Measurements from ENCODE around the gene RIOX2. TPM values are rescaled to one million over a fixed set of nuclear protein-coding genes. Genes with fewer than 3 reads are reported as not detected.
A peak's percentile ranks its signal among the peaks of the same experiment; 100 is the strongest.

Gene RIOX2
- total RNA-seq, 1 experiment from 2014 or later = 73.9 TPM

DNA sequence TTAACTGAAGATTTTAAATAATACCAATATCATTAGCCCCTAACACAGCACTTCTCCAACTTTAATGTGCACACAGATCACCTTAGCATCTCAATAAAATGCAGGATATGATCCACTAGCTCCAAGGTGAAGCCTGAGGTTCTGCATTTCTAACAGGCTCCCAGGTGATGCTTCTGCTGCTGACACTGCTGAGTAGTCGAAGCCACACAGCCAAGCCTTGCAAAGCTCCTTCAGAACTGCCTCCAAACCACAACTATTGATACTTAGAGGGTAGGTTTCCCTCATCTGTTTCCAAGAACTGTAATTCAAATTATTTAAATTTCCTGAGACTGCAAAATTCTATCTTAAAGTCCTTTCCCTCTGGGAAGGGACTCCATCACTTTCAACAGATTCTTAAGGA, 3.9 kb downstream of the RIOX2 start:
- Mint-ChIP-seq H3K4me3 (ENCODE audit: unreplicated experiment) (no peak overlapping the region), H3K27me3 (ENCODE audit: insufficient read depth, unreplicated experiment) (no peaks in the 10 kb centered on the region), H3K9me3 (ENCODE audit: unreplicated experiment) (no peaks in the 10 kb centered on the region), H3K36me3 (ENCODE audit: insufficient read depth, unreplicated experiment) (peaks cover 45% of the 10 kb centered on the region), H3K4me1 (ENCODE audit: insufficient read depth, unreplicated experiment) (peaks cover 25% of the 10 kb centered on the region), H3K27ac (ENCODE audit: low read depth, unreplicated experiment) (no peak overlapping the region)
- intact Hi-C loops (cut with micrococcal nuclease) = no loop called here
- no peak for DNase-seq (ENCODE audit: unreplicated experiment)
- POLR2A ChIA-PET = no interaction called here
- TF ChIP-seq, protein P1, sequence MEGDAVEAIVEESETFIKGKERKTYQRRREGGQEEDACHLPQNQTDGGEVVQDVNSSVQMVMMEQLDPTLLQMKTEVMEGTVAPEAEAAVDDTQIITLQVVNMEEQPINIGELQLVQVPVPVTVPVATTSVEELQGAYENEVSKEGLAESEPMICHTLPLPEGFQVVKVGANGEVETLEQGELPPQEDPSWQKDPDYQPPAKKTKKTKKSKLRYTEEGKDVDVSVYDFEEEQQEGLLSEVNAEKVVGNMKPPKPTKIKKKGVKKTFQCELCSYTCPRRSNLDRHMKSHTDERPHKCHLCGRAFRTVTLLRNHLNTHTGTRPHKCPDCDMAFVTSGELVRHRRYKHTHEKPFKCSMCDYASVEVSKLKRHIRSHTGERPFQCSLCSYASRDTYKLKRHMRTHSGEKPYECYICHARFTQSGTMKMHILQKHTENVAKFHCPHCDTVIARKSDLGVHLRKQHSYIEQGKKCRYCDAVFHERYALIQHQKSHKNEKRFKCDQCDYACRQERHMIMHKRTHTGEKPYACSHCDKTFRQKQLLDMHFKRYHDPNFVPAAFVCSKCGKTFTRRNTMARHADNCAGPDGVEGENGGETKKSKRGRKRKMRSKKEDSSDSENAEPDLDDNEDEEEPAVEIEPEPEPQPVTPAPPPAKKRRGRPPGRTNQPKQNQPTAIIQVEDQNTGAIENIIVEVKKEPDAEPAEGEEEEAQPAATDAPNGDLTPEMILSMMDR (IDR thresholded peaks at IDR 0.05; ENCODE audit: unreplicated experiment) = no peak
- BruUV-seq (replicated peaks) = no TSS peak
- CTCF ChIA-PET = interaction anchor here (0.6 to 4.0 kb wide), 5 partner anchors 54 to 832 kb away, joined by 3 to 40 read pairs (median 4); no protein-coding TSS in a partner anchor

DNA sequence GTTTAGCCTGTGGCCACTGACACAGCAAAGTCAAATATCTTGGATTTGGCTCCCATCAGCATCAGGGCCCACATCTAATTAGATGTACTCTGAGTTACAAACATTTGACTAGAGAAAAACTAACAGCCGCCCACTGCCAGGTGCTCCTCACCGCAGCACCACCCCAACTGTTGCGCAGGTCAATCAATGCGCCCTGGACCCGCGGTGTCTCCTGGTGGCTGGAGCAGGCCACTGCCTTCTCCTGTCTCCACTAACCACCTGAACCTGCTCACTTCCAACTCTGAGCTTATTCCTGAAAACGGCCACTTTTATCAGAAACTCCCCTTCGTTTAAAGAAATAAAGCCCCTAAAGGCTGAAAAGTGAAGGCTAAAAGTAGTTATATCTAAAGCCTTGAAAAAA, 4.3 kb downstream of the RIOX2 start:
- no TSS peak for BruUV-seq (replicated peaks)
- Mint-ChIP-seq H3K27ac (ENCODE audit: low read depth, unreplicated experiment) (no peak overlapping the region), H3K4me3 (ENCODE audit: unreplicated experiment) (no peak overlapping the region), H3K9me3 (ENCODE audit: unreplicated experiment) (no peaks in the 10 kb centered on the region), H3K4me1 (ENCODE audit: insufficient read depth, unreplicated experiment) (peaks cover 25% of the 10 kb centered on the region), H3K36me3 (ENCODE audit: insufficient read depth, unreplicated experiment) (peaks cover 49% of the 10 kb centered on the region), H3K27me3 (ENCODE audit: insufficient read depth, unreplicated experiment) (no peaks in the 10 kb centered on the region)
- no peak for DNase-seq (ENCODE audit: unreplicated experiment)
- ChIA-PET CTCF (interaction anchor here (0.7 to 4.0 kb wide), 5 partner anchors 54 to 176 kb away, joined by 3 to 40 read pairs (median 3); no protein-coding TSS in a partner anchor), POLR2A (no interaction called here)
- intact Hi-C loops (cut with micrococcal nuclease) = no loop called here
- TF ChIP-seq, protein P1 (IDR thresholded peaks at IDR 0.05; ENCODE audit: unreplicated experiment) = no peak

GRCh38 chr3:97960993-97961766, 11.1 kb downstream of the RIOX2 start:
- TF ChIP-seq, protein P1 (IDR thresholded peaks at IDR 0.05; ENCODE audit: unreplicated experiment) = no peak
- intact Hi-C loops (cut with micrococcal nuclease) = no loop called here
- Mint-ChIP-seq H3K4me3 (ENCODE audit: unreplicated experiment) (no peak overlapping the region), H3K27me3 (ENCODE audit: insufficient read depth, unreplicated experiment) (no peaks in the 10 kb centered on the region), H3K36me3 (ENCODE audit: insufficient read depth, unreplicated experiment) (peaks cover 92% of the 10 kb centered on the region), H3K4me1 (ENCODE audit: insufficient read depth, unreplicated experiment) (peaks cover 9% of the 10 kb centered on the region), H3K27ac (ENCODE audit: low read depth, unreplicated experiment) (peak overlapping the region; percentile 80), H3K9me3 (ENCODE audit: unreplicated experiment) (no peaks in the 10 kb centered on the region)
- no peak for DNase-seq (ENCODE audit: unreplicated experiment)
- CTCF ChIA-PET = interaction anchor here (0.6 to 0.7 kb wide), 2 partner anchors 61 to 773 kb away, joined by 3 read pairs; no protein-coding TSS in a partner anchor
- POLR2A ChIA-PET = interaction anchor here (0.9 to 1.5 kb wide), 2 partner anchors 9 to 10 kb away, joined by 3 to 5 read pairs; no protein-coding TSS in a partner anchor
- BruUV-seq (replicated peaks) = no TSS peak

DNA sequence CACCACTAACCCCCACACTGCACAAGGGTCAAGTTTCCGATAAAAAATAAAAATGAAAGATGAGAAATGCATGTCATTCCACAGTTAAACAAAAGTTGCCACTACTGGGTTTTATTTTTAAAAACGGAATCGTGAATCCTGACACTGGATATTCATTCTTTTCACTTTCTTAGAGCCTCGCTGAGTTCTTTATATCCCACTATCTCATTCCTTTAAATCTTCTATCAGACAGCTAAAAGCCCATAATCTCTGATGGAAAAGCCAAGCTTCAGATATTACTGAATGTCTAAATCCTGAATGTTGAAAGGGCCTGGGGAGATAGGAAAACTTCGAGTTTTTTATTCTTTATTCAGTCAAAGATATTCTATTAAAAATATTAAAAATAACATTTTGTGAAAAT, 11.7 kb downstream of the RIOX2 start:
- peaks cover 92% of the 10 kb centered on the region for H3K36me3 Mint-ChIP-seq (ENCODE audit: insufficient read depth, unreplicated experiment)
- H3K4me3 Mint-ChIP-seq (ENCODE audit: unreplicated experiment) = no peak overlapping the region
- H3K27ac Mint-ChIP-seq (ENCODE audit: low read depth, unreplicated experiment) = no peak overlapping the region
- H3K4me1 Mint-ChIP-seq (ENCODE audit: insufficient read depth, unreplicated experiment) = peaks cover 9% of the 10 kb centered on the region
- no TSS peak for BruUV-seq (replicated peaks)
- TF ChIP-seq, protein P1 (IDR thresholded peaks at IDR 0.05; ENCODE audit: unreplicated experiment) = no peak
- ChIA-PET CTCF (interaction anchor here (1.0 kb wide), 1 partner anchor 138 kb away, joined by 4 read pairs; no protein-coding TSS in a partner anchor), POLR2A (interaction anchor here (0.9 to 1.5 kb wide), 2 partner anchors 8 to 11 kb away, joined by 3 to 5 read pairs; no protein-coding TSS in a partner anchor)
- no peak for DNase-seq (ENCODE audit: unreplicated experiment)
- intact Hi-C loops (cut with micrococcal nuclease) = no loop called here
- H3K9me3 Mint-ChIP-seq (ENCODE audit: unreplicated experiment) = no peaks in the 10 kb centered on the region
- H3K27me3 Mint-ChIP-seq (ENCODE audit: insufficient read depth, unreplicated experiment) = no peaks in the 10 kb centered on the region
